Heart left ventricle (tissue), 16 donors: Measurements from ENCODE around the gene SETD1A. TPM values are rescaled to one million over a fixed set of nuclear protein-coding genes. Genes with fewer than 3 reads are reported as not detected.

Source experiments
- ATAC-seq, 4 donors: fragments of 200-7000 bp; cut with Tn5 transposase; one replicate each; pipeline ENCODE4 v1.9.1; 2020 to 2022; ENCODE audit warnings: moderate library complexity in 4 of 4, mild to moderate bottlenecking in 3 of 4, moderate number of reproducible peaks in 1 of 4
- DNase-seq, 5 donors: peaks; one replicate each; pipeline ENCODE4 v3.0.0-alpha.2; 2020
- H3K27ac ChIP-seq, 12 donors: fragments of 200-600 bp; sonication (generic) in 4 of 12; one replicate each; pipeline versions ENCODE4 v1.5.0 to v1.8.0; 2016 to 2022; ENCODE audit warnings: mild to moderate bottlenecking in 2 of 12
- H3K27me3 ChIP-seq, 9 donors: fragments of 200-600 bp; sonication (generic) in 2 of 9; one replicate each; pipeline versions ENCODE4 v1.5.1 to v1.8.0; 2016 to 2022; ENCODE audit warnings: mild to moderate bottlenecking in 3 of 9
- H3K36me3 ChIP-seq, 9 donors: fragments of 200-600 bp; sonication (generic) in 2 of 9; one replicate each; pipeline versions ENCODE4 v1.5.0 to v1.8.0; 2018 to 2022; ENCODE audit warnings: mild to moderate bottlenecking in 2 of 9
- H3K4me1 ChIP-seq, 12 donors: fragments of 200-600 bp; sonication (generic) in 4 of 12; one replicate each; pipeline versions ENCODE4 v1.5.0 to v1.8.0; 2016 to 2022; ENCODE audit warnings: mild to moderate bottlenecking in 3 of 12
- H3K4me3 ChIP-seq, 12 donors: fragments of 200-600 bp; sonication (generic) in 4 of 12; one replicate each; pipeline versions ENCODE4 v1.5.0 to v1.8.0; 2017 to 2022; ENCODE audit warnings: mild to moderate bottlenecking in 9 of 12, moderate library complexity in 4 of 12
- H3K9me3 ChIP-seq, 12 donors: fragments of 200-600 bp; sonication (generic) in 4 of 12; one replicate each; pipeline versions ENCODE4 v1.5.0 to v1.8.0; 2016 to 2022; ENCODE audit warnings: mild to moderate bottlenecking in 1 of 12
- CTCF ChIP-seq, 12 donors: fragments of 200-600 bp; sonication (generic) in 4 of 12; IDR thresholded peaks; one replicate each; pipeline versions ENCODE4 v1.5.0 to v1.8.0; 2018 to 2022; ENCODE audit warnings: antibody characterized with exemption in 12 of 12, mild to moderate bottlenecking in 5 of 12
- POLR2A ChIP-seq, 2 donors: fragments of 450-650 bp; IDR thresholded peaks; one replicate each; pipeline ENCODE4 v1.6.1; 2017; ENCODE audit warnings: antibody characterized with exemption in 2 of 2, mild to moderate bottlenecking in 2 of 2, moderate library complexity in 2 of 2
- WGBS, 4 donors: extraction: QIAGEN DNeasy Blood & Tissue Kit in 2 of 4; methylation state at CpG; one replicate each; pipeline versions ENCODE4 v1.1.5 to v1.1.7; 2013 to 2018; 5-methylcytosine and 5-hydroxymethylcytosine counted together
- intact Hi-C, 10 donors: fragments of 100-400 bp; cut with DNase I; formaldehyde crosslinking; loops; one replicate each; pipeline versions ENCODE4 v1.11.1 to v1.14.2; 2022
- polyA plus RNA-seq, 2 donors: library from polyadenylated mRNA; stranded (reverse); fragments of 200-250 nt; gene quantifications; one replicate each; pipeline ENCODE4 v1.2.3, GENCODE V29; 2013
- total RNA-seq, 9 donors: library from RNA; depleted of rRNA in 2 of 9; stranded (reverse); fragments of >200 nt in 2 of 9; fragmentation: NEBNext Ultra II Directional in 3 of 9; extraction: Animal tissue kit (Norgen Biotek cat#: 25700) in 3 of 9; gene quantifications; one replicate each; pipeline versions ENCODE4 v1.1.0 to v1.2.4, GENCODE V29; 2016 to 2023
- donor health status: ischemic (EF 13 %, LVEDD 7.1; RV severe dilation, severe dysfunction).
- donor health status: healthy with polysubstance abuse.
- donor health status: DM: no; HTN: yes; CAD: no.
- donor health status: DM: no; HTN: no; CAD: no.
- donor health status: ischemic (EF 25% LVEDD 6.9; RV normal size, moderate dysfunction).
- donor health status: ischemic (EF 25% LVEDD 5.7; RV mildly dilated, moderate dysfunction).
- donor health status: healthy.
- donor health status: DM: yes; HTN: yes; CAD: no.
- donor health status: ischemic (EF 35%, LVEDD 5.7; RV mildly dilated, moderate dysfunction).
- donor health status: nonischemic (EF 11% LVEDD 7.7; RV severe dilation, severe dysfunction).
- donor health status: DM: yes; HTN: yes; CAD: no.
- donor health status: PGD.
- donor health status: ischemic (EF 29% LVEDD 5.4; RV normal size, mild dysfunction).
- donor health status: nonischemic (EF 23%, LVEDD 6.1; RV moderate dilation, normal function).

SETD1A gene
- total and polyA plus RNA-seq, 11 donors = 4.6 to 12.1 (median 9.0) TPM

- intact Hi-C loops = loop anchor here in 4 of 10 donors (5.0 to 10.0 kb wide), 6 partner anchors 64 to 906 kb away; partner anchors contain the start of genes ARMC5 (in 1 of the 4), BCL7C (in 1 of the 4), CTF1 (in 1 of the 4) and ZNF646 (in 1 of the 4)
- no peaks in the 10 kb centered on the region for H3K27me3 ChIP-seq
- DNase-seq (peak in 4 of 5 donors; percentile 58 to 73 (median 70)), ATAC-seq (peak in 2 of 4 donors; percentile 17 to 19)
- peaks cover 0 to 32% (median 21%) of the 10 kb centered on the region in 12 donors for H3K4me1 ChIP-seq
- WGBS, 4 donors = 11 to 13% (median 12%) methylated on average over 34 to 55 of the region's 55 CpGs
- no peaks in the 10 kb centered on the region for H3K9me3 ChIP-seq
- no peak for TF ChIP-seq CTCF (IDR thresholded peaks at IDR 0.05)
- no peak for TF ChIP-seq POLR2A (IDR thresholded peaks at IDR 0.05)
- peak overlapping the region; percentile 37 to 93 (median 82) for H3K4me3 ChIP-seq
- H3K36me3 ChIP-seq = peaks cover 6 to 50% (median 46%) of the 10 kb centered on the region in 9 donors
- peak overlapping the region; percentile 86 to 99 (median 98) for H3K27ac ChIP-seq
Measured at GRCh38 chr16:30958175-30959079, 873 bp downstream of the SETD1A start.

GRCh38 chr16:30961384-30961783 is 3.8 kb downstream of the SETD1A start:
- Histone ChIP-seq H3K4me3 (no peak overlapping the region), H3K27ac (no peak overlapping the region), H3K36me3 (peaks cover 6 to 77% (median 72%) of the 10 kb centered on the region in 9 donors), H3K27me3 (no peaks in the 10 kb centered on the region), H3K9me3 (no peaks in the 10 kb centered on the region), H3K4me1 (peaks cover 0 to 21% (median 14%) of the 10 kb centered on the region in 12 donors)
- ATAC-seq (no peak), DNase-seq (no peak)
- WGBS, 4 donors = 92 to 95% (median 94%) methylated on average over 11 of the region's 11 CpGs
- intact Hi-C loops = loop anchor here in 1 of 10 donors (5.0 kb wide), 1 partner anchor 491 kb away; no protein-coding TSS in a partner anchor
- TF ChIP-seq POLR2A (IDR thresholded peaks at IDR 0.05) (no peak), CTCF (IDR thresholded peaks at IDR 0.05) (no peak)

- WGBS, 4 donors = 91 to 95% (median 94%) methylated on average over 17 to 18 of the region's 18 CpGs
Measured at GRCh38 chr16:30963925-30964511, 6.5 kb downstream of the SETD1A start.

More at GRCh38 chr16:30963925-30964511, 6.5 kb downstream of the SETD1A start:
- Histone ChIP-seq H3K4me1 (peaks cover 0 to 8% (median 4%) of the 10 kb centered on the region in 12 donors), H3K9me3 (no peaks in the 10 kb centered on the region), H3K27ac (no peak overlapping the region), H3K27me3 (no peaks in the 10 kb centered on the region), H3K4me3 (no peak overlapping the region), H3K36me3 (peaks cover 6 to 100% (median 98%) of the 10 kb centered on the region in 9 donors)
- ATAC-seq (no peak), DNase-seq (no peak)
- TF ChIP-seq CTCF (IDR thresholded peaks at IDR 0.05) = no peak
- TF ChIP-seq POLR2A (IDR thresholded peaks at IDR 0.05) = no peak
- intact Hi-C loops = loop anchor here in 1 of 10 donors (5.0 kb wide), 1 partner anchor 488 kb away; no protein-coding TSS in a partner anchor
